Measurements from ENCODE around the gene ZC3H15.
"Not testable (repeated sequence)": the region's sequence is repeated elsewhere in the genome, so short reads cannot be mapped to it uniquely, and the experiment has no call there.

Gene ZC3H15

GRCh38 chr2:186486651-186487647 is 889 bp downstream of the ZC3H15 start:
- FAIRE-seq (peak; percentile 49), DNase-seq (ENCODE audit: extremely low spot score, insufficient read length, low read depth) (no peak)

GRCh38 chr2:186493564-186494085 is 7.6 kb downstream of the ZC3H15 start:
- no peak for DNase-seq (ENCODE audit: extremely low spot score, insufficient read length, low read depth)
- no peak for FAIRE-seq

- DNase-seq (ENCODE audit: extremely low spot score, insufficient read length, low read depth) = no peak
- no peak for FAIRE-seq
Measured at GRCh38 chr2:186496401-186496800, 10.3 kb downstream of the ZC3H15 start.

- FAIRE-seq (no peak), DNase-seq (ENCODE audit: extremely low spot score, insufficient read length, low read depth) (no peak)
Measured at GRCh38 chr2:186497928-186498327, 11.9 kb downstream of the ZC3H15 start.

- FAIRE-seq = no peak
- no peak for DNase-seq (ENCODE audit: extremely low spot score, insufficient read length, low read depth)
Measured at GRCh38 chr2:186498834-186499233, 12.8 kb downstream of the ZC3H15 start.

GRCh38 chr2:186503827-186504606 is 18.0 kb downstream of the ZC3H15 start:
- DNase-seq (ENCODE audit: extremely low spot score, insufficient read length, low read depth) (no peak), FAIRE-seq (peak; percentile 65)

- DNase-seq (ENCODE audit: extremely low spot score, insufficient read length, low read depth) (no peak), FAIRE-seq (no peak)
Measured at GRCh38 chr2:186508263-186508662, 22.2 kb downstream of the ZC3H15 start.

GRCh38 chr2:186515376-186515775 is 29.3 kb downstream of the ZC3H15 start:
- FAIRE-seq (peak; percentile 36), DNase-seq (ENCODE audit: extremely low spot score, insufficient read length, low read depth) (no peak)

GRCh38 chr2:186516396-186516795 is 30.3 kb downstream of the ZC3H15 start:
- no peak for FAIRE-seq

GRCh38 chr2:186517090-186517489 is 31.0 kb downstream of the ZC3H15 start:
- FAIRE-seq (no peak), DNase-seq (ENCODE audit: extremely low spot score, insufficient read length, low read depth) (no peak)

More at GRCh38 chr2:186516396-186516795, 30.3 kb downstream of the ZC3H15 start:
- DNase-seq (ENCODE audit: extremely low spot score, insufficient read length, low read depth) = no peak

GRCh38 chr2:186518291-186518690 is 32.2 kb downstream of the ZC3H15 start:
- no peak for DNase-seq (ENCODE audit: extremely low spot score, insufficient read length, low read depth)
- FAIRE-seq = no peak

- no peak for DNase-seq (ENCODE audit: extremely low spot score, insufficient read length, low read depth)
- no peak for FAIRE-seq
Measured at GRCh38 chr2:186518945-186519344, 32.9 kb downstream of the ZC3H15 start.

- not testable (repeated sequence) for FAIRE-seq; DNase-seq (ENCODE audit: extremely low spot score, insufficient read length, low read depth)
Measured at GRCh38 chr2:186521570-186522153, 35.6 kb downstream of the ZC3H15 start.

GRCh38 chr2:186522450-186522849 is 36.4 kb downstream of the ZC3H15 start:
- FAIRE-seq (no peak), DNase-seq (ENCODE audit: extremely low spot score, insufficient read length, low read depth) (no peak)

- FAIRE-seq (no peak), DNase-seq (ENCODE audit: extremely low spot score, insufficient read length, low read depth) (no peak)
Measured at GRCh38 chr2:186523791-186524190, 37.7 kb downstream of the ZC3H15 start.

GRCh38 chr2:186526281-186526680 is 40.2 kb downstream of the ZC3H15 start:
- FAIRE-seq (no peak), DNase-seq (ENCODE audit: extremely low spot score, insufficient read length, low read depth) (no peak)

- FAIRE-seq (no peak), DNase-seq (ENCODE audit: extremely low spot score, insufficient read length, low read depth) (no peak)
Measured at GRCh38 chr2:186530314-186530713, 44.3 kb downstream of the ZC3H15 start.

- DNase-seq (ENCODE audit: extremely low spot score, insufficient read length, low read depth) (no peak), FAIRE-seq (no peak)
Measured at GRCh38 chr2:186531257-186531775, 45.3 kb downstream of the ZC3H15 start.

- DNase-seq (ENCODE audit: extremely low spot score, insufficient read length, low read depth) = no peak
- no peak for FAIRE-seq
Measured at GRCh38 chr2:186532891-186533290, 46.8 kb downstream of the ZC3H15 start.

- no peak for DNase-seq (ENCODE audit: extremely low spot score, insufficient read length, low read depth)
- no peak for FAIRE-seq
Measured at GRCh38 chr2:186533717-186534116, 47.7 kb downstream of the ZC3H15 start.

Data from GM18507 (cell line).